PFSK-1 (cell line): ENCODE results near the gene DNAH6.

Experiments
- FOXP2 ChIP-seq: optimal IDR thresholded peaks from 2 replicates; pipeline ENCODE3; 2011; ENCODE audit warnings: borderline replicate concordance, control low read depth, inconsistent platforms; ENCODE audit not compliant: insufficient read depth; ENCODE audit errors: extremely low read length, extremely low read depth
- POLR2AphosphoS5 ChIP-seq: IDR thresholded peaks from 2 replicates; pipeline ENCODE4 v1.6.1; 2012; ENCODE audit warnings: low read depth, mild to moderate bottlenecking, control low read depth, low read length, moderate library complexity
- SIN3A ChIP-seq: IDR thresholded peaks from 2 replicates; pipeline ENCODE4 v1.6.1; 2012; ENCODE audit warnings: mild to moderate bottlenecking, low read length, moderate library complexity, borderline replicate concordance; ENCODE audit not compliant: insufficient read depth
- TAF1 ChIP-seq: IDR thresholded peaks from 2 replicates; pipeline ENCODE4 v1.6.1; 2012; ENCODE audit warnings: low read length, control low read depth, borderline replicate concordance; ENCODE audit not compliant: insufficient read depth
- TF ChIP-seq, protein P1 (sequence below), 2 experiments: IDR thresholded peaks; 2 replicates each; pipeline versions ENCODE4 v1.6.1 to v1.8.0; 2011 to 2012; ENCODE audit warnings: low read depth in 2 of 2, low read length in 2 of 2, control low read depth in 1 of 2, inconsistent platforms in 1 of 2, mild to moderate bottlenecking in 1 of 2, moderate library complexity in 1 of 2; ENCODE audit not compliant: insufficient read depth in 1 of 2

DNAH6 gene

DNA sequence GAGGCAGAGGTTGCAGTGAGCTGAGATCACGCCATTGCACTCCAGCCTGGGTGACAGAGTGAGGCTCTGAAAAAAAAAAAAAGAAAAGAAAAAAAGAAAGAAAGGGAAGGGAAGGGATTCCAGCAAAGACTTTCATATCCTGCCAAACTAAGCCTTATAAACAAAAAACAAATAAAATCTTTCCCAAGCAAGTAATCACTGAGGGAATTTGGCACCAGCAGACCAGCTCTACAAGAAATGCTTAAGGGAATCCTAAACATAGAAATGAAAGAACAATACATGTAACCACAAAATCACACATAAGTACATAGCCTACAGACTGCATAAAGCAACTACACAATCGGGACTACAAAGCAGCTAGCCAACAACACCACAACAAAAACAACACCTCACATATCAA lies 285.5 kb downstream of the DNAH6 start:
- TF ChIP-seq TAF1 (no peak), FOXP2 (no peak), SIN3A (no peak), POLR2AphosphoS5 (no peak)
- TF ChIP-seq, protein P1, sequence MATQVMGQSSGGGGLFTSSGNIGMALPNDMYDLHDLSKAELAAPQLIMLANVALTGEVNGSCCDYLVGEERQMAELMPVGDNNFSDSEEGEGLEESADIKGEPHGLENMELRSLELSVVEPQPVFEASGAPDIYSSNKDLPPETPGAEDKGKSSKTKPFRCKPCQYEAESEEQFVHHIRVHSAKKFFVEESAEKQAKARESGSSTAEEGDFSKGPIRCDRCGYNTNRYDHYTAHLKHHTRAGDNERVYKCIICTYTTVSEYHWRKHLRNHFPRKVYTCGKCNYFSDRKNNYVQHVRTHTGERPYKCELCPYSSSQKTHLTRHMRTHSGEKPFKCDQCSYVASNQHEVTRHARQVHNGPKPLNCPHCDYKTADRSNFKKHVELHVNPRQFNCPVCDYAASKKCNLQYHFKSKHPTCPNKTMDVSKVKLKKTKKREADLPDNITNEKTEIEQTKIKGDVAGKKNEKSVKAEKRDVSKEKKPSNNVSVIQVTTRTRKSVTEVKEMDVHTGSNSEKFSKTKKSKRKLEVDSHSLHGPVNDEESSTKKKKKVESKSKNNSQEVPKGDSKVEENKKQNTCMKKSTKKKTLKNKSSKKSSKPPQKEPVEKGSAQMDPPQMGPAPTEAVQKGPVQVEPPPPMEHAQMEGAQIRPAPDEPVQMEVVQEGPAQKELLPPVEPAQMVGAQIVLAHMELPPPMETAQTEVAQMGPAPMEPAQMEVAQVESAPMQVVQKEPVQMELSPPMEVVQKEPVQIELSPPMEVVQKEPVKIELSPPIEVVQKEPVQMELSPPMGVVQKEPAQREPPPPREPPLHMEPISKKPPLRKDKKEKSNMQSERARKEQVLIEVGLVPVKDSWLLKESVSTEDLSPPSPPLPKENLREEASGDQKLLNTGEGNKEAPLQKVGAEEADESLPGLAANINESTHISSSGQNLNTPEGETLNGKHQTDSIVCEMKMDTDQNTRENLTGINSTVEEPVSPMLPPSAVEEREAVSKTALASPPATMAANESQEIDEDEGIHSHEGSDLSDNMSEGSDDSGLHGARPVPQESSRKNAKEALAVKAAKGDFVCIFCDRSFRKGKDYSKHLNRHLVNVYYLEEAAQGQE (IDR thresholded peaks at IDR 0.05; ENCODE audit: insufficient read depth in 1 of 2, low read depth in 2 of 2, low read length in 2 of 2): no peak

DNA sequence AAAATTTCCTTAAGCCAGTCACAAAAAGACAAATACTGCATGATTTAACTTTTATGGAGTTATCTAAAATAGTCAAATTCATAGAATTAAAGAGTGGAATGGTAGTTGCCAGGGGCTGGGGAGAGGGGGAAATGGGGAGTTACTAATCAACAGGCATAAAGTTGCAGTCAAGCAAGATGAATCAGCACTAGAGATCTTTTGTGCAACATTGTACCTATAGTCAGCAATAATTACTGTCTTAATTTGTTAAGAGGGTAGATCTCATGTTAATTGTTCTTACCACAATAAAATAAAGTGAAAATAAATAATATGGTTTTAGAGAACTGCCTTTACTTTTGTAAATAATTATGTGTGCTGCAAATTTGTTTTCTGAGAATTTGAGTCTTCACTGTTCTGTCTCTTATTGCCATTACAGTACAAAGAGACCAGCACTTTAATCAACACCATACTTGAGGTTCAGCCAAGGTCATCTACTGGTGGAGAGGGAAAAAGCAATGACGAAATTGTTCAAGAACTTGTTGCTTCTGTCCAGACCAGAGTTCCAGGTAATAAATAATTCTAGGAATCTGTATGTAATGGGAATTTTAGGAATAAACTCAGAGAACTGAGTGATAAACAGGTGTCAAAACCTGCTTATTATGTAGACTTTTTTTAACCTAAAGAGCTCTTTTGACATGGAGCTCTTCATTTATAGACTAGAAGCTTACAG lies 289.1 kb downstream of the DNAH6 start:
- TF ChIP-seq POLR2AphosphoS5 (no peak), TAF1 (no peak), FOXP2 (no peak), SIN3A (no peak)
- TF ChIP-seq, protein P1 (IDR thresholded peaks at IDR 0.05; ENCODE audit: insufficient read depth in 1 of 2, low read depth in 2 of 2, low read length in 2 of 2): no peak

GRCh38 chr2:84807063-84807485 lies 290.8 kb downstream of the DNAH6 start:
- TF ChIP-seq SIN3A: no peak
- TF ChIP-seq, protein P1 (IDR thresholded peaks at IDR 0.05; ENCODE audit: insufficient read depth in 1 of 2, low read depth in 2 of 2, low read length in 2 of 2): no peak
- no peak for TF ChIP-seq FOXP2
- no peak for TF ChIP-seq POLR2AphosphoS5
- no peak for TF ChIP-seq TAF1

DNA sequence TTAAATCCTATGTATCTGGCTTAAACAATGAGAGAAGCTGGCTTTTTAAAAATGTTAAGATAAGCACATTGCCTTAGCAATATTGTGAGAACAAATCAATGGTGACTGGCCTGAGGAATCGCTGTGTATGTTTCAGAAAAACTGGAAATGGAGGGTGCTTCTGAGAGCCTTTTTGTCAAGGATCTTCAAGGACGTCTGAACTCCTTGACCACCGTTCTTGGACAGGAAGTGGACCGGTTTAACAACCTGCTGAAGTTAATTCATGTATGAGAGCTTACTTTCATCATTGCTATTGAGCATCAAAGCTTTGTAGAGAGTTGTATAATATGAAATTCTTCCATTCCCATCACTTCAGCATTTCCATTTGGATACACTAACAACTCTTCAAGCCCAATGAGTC lies 292.0 kb downstream of the DNAH6 start:
- TF ChIP-seq POLR2AphosphoS5 (no peak), FOXP2 (no peak), SIN3A (no peak), TAF1 (no peak)
- TF ChIP-seq, protein P1 (IDR thresholded peaks at IDR 0.05; ENCODE audit: insufficient read depth in 1 of 2, low read depth in 2 of 2, low read length in 2 of 2): no peak
